HG03520 (cell line): ENCODE measurements around the gene S100P.
"Not testable (repeated sequence)": the region's sequence is repeated elsewhere in the genome, so short reads cannot be mapped to it uniquely, and the experiment has no call there.

ENCODE experiments used
- ATAC-seq: cut with Tn5 transposase; IDR thresholded peaks from one replicate; pipeline ENCODE4 v1.9.1; 2021; ENCODE audit warnings: mild to moderate bottlenecking, moderate library complexity; ENCODE audit not compliant: unreplicated experiment

S100P gene

GRCh38 chr4:6720202-6720699 lies 26.6 kb downstream of the S100P start:
- no peak for ATAC-seq

GRCh38 chr4:6721121-6721520 lies 27.4 kb downstream of the S100P start:
- no peak for ATAC-seq

GRCh38 chr4:6722891-6723290 lies 29.2 kb downstream of the S100P start:
- ATAC-seq = no peak

DNA sequence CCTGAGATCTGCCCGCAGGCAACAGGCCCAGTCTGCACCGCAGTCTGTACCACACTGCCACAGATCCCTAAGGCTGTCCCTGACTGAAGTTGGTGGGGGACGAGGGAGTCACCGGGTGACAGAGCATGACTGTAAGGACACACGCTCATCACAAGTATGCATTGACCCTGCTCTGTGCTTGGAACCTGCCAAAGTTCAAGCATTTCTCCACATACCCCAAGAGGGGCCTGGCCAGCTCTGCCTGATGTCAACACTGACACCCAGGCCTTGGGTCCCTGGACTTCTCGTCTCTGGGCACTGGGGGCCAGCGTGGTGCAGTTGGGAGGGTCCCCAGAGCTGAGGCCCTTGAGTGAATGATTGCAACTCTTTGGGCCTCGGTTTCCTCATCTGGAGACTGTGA lies 30.2 kb downstream of the S100P start:
- ATAC-seq = no peak

- ATAC-seq = no peak
Observed at GRCh38 chr4:6724421-6725111, 30.9 kb downstream of the S100P start.

DNA sequence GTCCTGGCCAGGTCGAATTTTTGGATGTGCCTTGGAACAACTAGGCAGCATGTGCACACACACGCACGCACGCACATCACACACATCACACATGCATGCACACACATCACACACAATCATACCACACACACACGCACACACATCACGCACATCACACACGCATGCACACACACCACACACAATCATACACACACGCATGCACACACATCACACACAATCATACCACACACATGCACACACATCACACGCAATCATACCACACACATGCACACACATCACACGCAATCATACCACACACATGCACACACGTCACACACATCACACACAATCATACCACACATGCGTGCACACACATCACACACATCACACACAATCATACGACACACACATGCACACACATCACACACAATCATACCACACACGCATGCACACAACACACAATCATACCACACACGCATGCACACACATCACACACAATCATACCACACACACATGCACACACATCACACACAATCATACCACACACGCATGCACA lies 31.8 kb downstream of the S100P start:
- not testable (repeated sequence) for ATAC-seq

DNA sequence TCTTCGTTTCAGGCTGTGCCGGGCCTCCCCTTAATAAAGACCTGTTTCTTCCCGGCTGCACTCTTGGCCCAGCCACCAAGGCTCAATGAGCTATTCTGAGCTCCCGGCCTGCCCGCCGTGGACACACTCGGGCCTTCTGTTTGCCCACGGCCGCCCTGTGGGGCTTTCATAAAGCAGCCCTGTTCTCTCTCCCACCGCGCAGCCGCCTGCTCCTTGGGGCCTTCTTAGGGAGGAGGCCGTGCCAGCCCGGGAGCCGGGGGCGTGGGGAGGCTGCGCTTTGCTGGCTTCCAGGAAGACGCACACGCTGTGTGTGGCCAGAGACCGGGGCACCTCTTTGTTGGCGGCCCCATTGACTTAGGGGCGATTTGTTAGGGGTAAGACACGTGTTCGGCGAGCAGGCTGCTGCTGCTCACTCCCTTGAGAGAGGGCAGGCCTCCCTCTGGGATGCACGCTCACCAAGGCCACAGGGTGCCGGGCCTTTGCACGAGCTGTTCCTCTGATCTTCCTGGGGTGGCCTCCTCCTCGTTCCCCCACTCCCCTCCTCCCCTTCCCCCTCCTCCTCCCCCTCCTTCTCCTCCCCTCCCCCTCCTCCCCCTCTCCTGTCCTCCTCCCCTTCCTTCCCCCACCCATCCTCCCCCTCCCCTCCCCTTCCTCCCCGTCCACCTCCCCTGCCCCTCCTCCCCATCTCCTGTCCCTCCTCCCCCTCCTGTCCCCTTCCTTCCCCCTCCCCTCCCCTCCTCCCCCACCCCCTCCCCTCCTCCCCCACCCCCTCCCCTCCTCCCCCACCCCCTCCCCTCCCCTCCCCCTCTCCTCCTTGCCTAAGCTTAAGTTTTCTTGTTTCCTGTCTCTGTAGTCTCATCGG lies 33.6 kb downstream of the S100P start:
- ATAC-seq = no peak

GRCh38 chr4:6727943-6728250 lies 34.2 kb downstream of the S100P start:
- ATAC-seq = no peak

GRCh38 chr4:6728320-6729029 lies 34.8 kb downstream of the S100P start:
- no peak for ATAC-seq

DNA sequence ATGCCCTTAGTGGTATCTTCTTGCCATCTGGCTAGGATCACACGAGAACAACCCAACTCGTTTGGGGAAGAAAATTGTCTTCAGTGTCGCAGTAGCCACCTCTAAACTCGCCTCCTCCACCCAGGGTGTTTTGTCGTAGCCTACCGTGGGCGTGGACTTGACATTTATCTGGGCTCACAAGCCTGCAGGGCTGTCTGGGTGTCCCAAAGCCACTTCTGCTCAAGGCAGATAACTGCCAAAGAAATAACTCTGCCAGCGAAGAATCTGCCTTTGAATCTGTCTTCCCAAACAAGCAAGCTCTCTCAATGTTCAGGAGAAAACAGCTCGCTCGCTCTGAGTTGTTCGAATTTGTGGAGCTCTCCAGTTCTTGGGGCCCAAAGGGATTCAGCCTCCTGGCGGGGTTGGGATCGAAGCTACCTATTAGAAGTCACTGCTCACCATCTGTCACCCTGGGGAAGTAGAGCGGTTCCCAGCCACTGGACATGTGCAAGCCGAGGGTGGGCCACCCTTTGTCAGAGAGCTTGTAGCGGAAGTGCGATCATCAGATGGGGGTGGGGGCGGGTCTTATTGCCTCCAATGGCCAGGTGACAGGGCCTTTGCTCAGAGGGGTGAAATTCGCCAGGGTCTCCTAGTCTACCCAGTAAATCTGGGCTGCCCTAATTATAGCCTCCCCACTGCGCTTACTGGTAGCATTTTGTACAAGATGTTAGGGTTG lies 37.1 kb downstream of the S100P start:
- ATAC-seq = no peak

GRCh38 chr4:6731318-6731675 lies 37.6 kb downstream of the S100P start:
- ATAC-seq = no peak

DNA sequence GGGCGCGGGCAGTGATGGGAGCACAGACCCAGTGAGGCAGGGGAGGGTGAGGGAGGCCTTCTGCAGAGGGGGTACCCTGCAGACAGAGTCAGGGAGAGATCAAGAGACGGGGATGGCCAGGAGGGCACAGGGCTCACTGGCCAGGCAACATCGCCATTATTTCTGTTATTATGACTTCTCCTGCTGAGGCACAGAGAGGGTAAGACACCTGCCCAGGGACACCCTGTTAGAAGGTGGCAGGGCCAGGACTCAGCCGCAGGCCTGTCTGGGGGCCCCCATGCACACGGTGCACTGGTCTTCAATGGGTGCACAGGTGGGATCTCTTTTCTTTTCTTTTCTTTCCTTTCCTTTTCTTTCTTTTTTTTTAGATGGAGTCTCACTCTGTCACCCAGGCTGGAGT lies 38.1 kb downstream of the S100P start:
- ATAC-seq = no peak

- ATAC-seq = no peak
Observed at GRCh38 chr4:6732441-6733357, 39.0 kb downstream of the S100P start.

DNA sequence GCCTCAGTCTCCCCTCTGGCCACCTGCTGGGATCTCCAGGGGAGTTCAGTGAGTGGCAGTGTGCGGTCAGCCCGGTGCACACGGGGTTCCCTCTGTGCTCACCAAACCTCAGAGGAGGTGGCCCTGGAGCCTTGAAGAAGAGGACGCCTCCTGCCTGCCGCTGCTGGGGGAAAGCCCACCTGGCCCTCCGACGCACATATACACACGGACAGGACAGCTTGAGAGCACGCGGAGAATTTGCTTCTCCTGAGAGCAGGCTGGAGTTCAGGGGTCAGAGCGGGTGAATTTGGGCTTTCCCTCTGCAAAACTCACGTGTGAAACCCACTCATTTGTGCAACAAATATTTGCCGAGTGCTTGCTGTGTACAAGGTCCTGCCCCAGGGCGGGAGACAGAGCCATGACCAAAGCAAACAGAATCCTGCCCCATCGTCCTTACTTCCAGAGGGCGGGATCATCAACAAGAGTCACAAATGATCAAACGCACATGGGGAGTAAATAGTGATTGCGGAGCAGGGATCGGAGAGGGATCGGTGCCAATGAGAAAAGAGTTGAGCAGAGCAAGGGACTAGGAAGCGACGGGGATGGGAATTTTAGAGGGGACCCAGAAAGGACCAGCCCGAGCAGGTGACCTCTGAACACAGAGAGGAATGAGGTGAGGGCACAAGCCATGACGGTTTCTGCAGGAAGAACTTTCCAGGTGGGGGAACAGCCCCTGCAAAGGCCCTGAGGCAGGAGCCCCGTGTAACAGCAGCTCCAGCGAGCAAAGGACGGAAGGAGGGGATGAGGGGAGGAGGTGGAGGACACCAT lies 39.9 kb downstream of the S100P start:
- no peak for ATAC-seq

DNA sequence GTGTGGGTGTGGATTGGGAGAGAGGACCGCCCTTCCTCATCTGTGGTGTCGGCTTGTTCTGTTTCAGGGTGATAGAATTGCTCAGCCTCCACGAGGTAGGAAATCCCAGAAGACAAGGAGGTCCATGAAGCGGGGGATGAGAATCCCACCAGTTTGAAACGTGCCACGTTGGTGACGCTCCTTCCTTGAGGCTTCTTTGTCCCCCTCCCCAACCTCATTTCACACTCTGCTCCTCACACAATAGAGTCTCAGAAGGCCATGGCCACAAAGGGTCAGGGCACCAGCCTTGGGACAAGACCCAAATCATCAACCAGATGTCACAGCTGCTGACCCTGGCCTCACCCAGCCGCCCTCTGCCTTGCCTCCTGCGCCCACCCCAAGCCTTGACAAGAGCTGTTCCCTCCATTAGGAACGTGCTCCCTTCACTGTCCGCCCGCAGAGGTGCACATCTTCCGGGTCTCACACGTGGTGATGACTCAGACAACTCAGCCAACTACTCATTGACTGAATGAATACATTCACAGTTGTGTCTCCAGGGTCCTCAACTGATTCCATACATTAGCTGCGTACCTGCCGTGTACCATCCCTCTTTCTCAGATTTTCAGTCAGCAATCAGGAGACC lies 40.6 kb downstream of the S100P start:
- ATAC-seq = no peak

DNA sequence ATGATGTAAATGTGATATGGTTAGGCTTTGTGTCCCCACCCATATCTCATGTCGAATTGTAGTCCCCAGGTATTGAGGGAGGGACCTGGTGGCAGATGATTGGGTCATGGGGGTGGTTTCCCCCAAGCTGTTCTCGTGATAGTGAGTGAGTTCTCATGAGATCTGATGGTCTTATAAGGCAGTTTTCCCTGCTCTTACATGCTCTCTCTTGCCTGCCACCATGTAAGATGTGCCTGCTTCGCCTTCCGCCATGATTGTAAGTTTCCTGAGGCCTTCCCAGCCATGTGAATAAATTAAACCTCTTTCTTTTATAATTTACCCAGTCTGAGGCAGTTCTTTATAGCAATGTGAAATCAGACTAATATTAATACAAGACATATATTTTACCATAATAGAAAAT lies 46.2 kb downstream of the S100P start:
- ATAC-seq = no peak

DNA sequence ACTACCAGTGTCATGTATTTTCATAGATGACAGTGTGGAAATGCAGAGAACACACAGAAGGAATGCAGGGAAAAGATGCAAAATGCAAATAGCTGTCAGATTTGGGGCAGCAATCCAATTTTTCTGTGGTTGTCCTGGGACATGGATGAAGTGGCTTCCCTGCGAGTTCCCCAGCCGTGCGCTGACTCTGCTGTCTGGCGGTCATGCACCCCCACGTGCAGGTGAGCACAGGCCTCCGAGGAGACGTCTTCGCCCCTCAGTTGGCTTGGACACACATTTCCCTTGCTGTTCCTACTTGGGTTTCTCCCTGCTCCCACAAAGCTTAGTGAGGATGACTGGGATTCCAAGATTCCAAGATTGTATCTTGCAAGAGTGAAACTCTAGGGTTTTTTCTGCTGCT lies 46.7 kb downstream of the S100P start:
- ATAC-seq = no peak

GRCh38 chr4:6742507-6742906 lies 48.8 kb downstream of the S100P start:
- no peak for ATAC-seq

- no peak for ATAC-seq
Observed at GRCh38 chr4:6742989-6743388, 49.3 kb downstream of the S100P start.
